ENCODE data around the gene EFNA1. TPM values are rescaled to one million over a fixed set of nuclear protein-coding genes. Genes with fewer than 3 reads are reported as not detected.

The EFNA1 gene
- total and polyA plus RNA-seq, 2 experiments from 2014 or later = 3.2 to 5.1 TPM

GRCh38 chr1:155131285-155131684 is 3.6 kb downstream of the EFNA1 start (continued):
- no peak for TF ChIP-seq ZNF462 (CRISPR knock-in tag; IDR thresholded peaks at IDR 0.05)

GRCh38 chr1:155131856-155132255 is 4.2 kb downstream of the EFNA1 start:
- Histone ChIP-seq H4K20me1 (replicated peaks; ENCODE audit: insufficient read depth) (no peaks in the 10 kb centered on the region; the same call in 1 of the 2 replicates), H3K4me1 (ENCODE audit: insufficient read depth) (peaks cover 40% of the 10 kb centered on the region), H3K27ac (ENCODE audit: low read depth) (no peak overlapping the region), H2AFZ (no peak overlapping the region), H3K27me3 (ENCODE audit: insufficient read depth) (peaks cover 45% of the 10 kb centered on the region), H3K79me2 (replicated peaks; ENCODE audit: insufficient read depth) (no peaks in the 10 kb centered on the region), H3K36me3 (ENCODE audit: insufficient read depth) (no peaks in the 10 kb centered on the region), H3K4me3 (no peak overlapping the region), H3K9me2 (ENCODE audit: insufficient read depth) (no peaks in the 10 kb centered on the region), H3F3A (replicated peaks; ENCODE audit: low read depth) (peaks cover 19% of the 10 kb centered on the region), H3K4me2 (no peak overlapping the region)
- H3K4me3 Mint-ChIP-seq = no peak overlapping the region; the same call in 2 of the 3 replicates
- no peak for DNase-seq (ENCODE audit: low spot score)
- ATAC-seq = no peak
- H3K36me3 Mint-ChIP-seq (ENCODE audit: low read depth) = peaks cover 11% of the 10 kb centered on the region
- no peaks in the 10 kb centered on the region for H3K9me3 Mint-ChIP-seq
- H3K27me3 Mint-ChIP-seq (ENCODE audit: insufficient read depth, low read depth, poor library complexity) = peaks cover 52% of the 10 kb centered on the region
- H3K4me1 Mint-ChIP-seq = peaks cover 46% of the 10 kb centered on the region
- H3K27ac Mint-ChIP-seq = no peak overlapping the region; the same call in 1 of the 2 replicates
- no peak for TF ChIP-seq JUNB (IDR thresholded peaks at IDR 0.05; ENCODE audit: unreplicated experiment)
- TF ChIP-seq CREB1 (CRISPR knock-in tag; IDR thresholded peaks at IDR 0.05; ENCODE audit: low read depth) = no peak
- TF ChIP-seq ZNF462 (CRISPR knock-in tag; IDR thresholded peaks at IDR 0.05) = no peak
- no peak for TF ChIP-seq POLR2AphosphoS5 (IDR thresholded peaks at IDR 0.05; ENCODE audit: low read depth)
- no peak for TF ChIP-seq REST (IDR thresholded peaks at IDR 0.05; ENCODE audit: unreplicated experiment)

Data from GM23338 (cell line).